Effector memory CD4-positive, alpha-beta T cell (primary cell): ENCODE measurements around the gene FNTB.

ENCODE experiments used
- DNase-seq, 3 donors: peaks; one replicate each; pipeline ENCODE4 v3.0.0-alpha.2; 2020
- H3K27ac ChIP-seq: 2 replicates; pipeline ENCODE4 v1.7.0; 2013; ENCODE audit warnings: mild to moderate bottlenecking, low read length, moderate library complexity; ENCODE audit not compliant: insufficient read depth, poor library complexity, severe bottlenecking
- H3K27me3 ChIP-seq: replicated peaks from 2 replicates; pipeline ENCODE4 v1.7.0; 2013; ENCODE audit warnings: mild to moderate bottlenecking, low read length; ENCODE audit not compliant: insufficient read depth, control insufficient read depth, poor library complexity, severe bottlenecking
- H3K36me3 ChIP-seq: 2 replicates; pipeline ENCODE4 v1.7.0; 2013; ENCODE audit warnings: mild to moderate bottlenecking, low read length, moderate library complexity; ENCODE audit not compliant: control insufficient read depth, insufficient read depth
- H3K4me1 ChIP-seq: 2 replicates; pipeline ENCODE4 v1.7.0; 2013; ENCODE audit warnings: low read length, mild to moderate bottlenecking; ENCODE audit not compliant: control insufficient read depth, insufficient read depth, poor library complexity, severe bottlenecking
- H3K4me3 ChIP-seq: 2 replicates; pipeline ENCODE4 v1.7.0; 2013; ENCODE audit warnings: low read length, low read depth, mild to moderate bottlenecking; ENCODE audit not compliant: insufficient read depth, poor library complexity, severe bottlenecking
- H3K9me3 ChIP-seq: 2 replicates; pipeline ENCODE4 v1.7.0; 2013; ENCODE audit warnings: mild to moderate bottlenecking, low read length, moderate library complexity; ENCODE audit not compliant: control insufficient read depth

Gene FNTB

GRCh38 chr14:64966976-64967375 is 19.7 kb upstream of the FNTB start:
- H3K27me3 ChIP-seq: no peaks in the 10 kb centered on the region
- no peak overlapping the region for H3K4me3 ChIP-seq
- no peak overlapping the region for H3K27ac ChIP-seq
- no peak for DNase-seq
- H3K36me3 ChIP-seq: no peaks in the 10 kb centered on the region
- H3K4me1 ChIP-seq: peaks cover 7% of the 10 kb centered on the region
- no peaks in the 10 kb centered on the region for H3K9me3 ChIP-seq

DNA sequence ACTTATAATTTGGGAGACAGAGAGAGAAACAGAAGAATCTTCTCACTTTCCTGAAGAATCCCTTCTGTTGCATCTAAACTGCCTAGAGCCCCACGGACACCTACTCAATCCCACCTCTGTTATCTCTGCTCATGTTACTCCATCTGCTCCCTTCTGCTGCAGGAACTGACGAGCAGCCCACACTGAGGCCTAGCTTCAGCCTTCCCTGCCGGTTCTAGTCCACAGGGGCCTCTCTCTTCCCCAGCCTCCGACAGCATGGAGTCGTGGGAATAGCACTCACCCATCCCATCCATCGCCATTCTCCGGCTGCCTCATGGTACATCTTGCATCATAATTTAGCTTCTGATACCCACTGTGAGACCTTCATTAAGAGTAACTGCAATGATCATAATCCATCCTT is 18.5 kb upstream of the FNTB start:
- Histone ChIP-seq H3K36me3 (no peaks in the 10 kb centered on the region), H3K9me3 (no peaks in the 10 kb centered on the region), H3K27me3 (no peaks in the 10 kb centered on the region), H3K4me3 (no peak overlapping the region), H3K4me1 (peaks cover 11% of the 10 kb centered on the region), H3K27ac (no peak overlapping the region)
- no peak for DNase-seq

GRCh38 chr14:64968651-64969050 is 18.0 kb upstream of the FNTB start:
- no peak overlapping the region for H3K4me3 ChIP-seq
- no peaks in the 10 kb centered on the region for H3K36me3 ChIP-seq
- no peak overlapping the region for H3K27ac ChIP-seq
- no peaks in the 10 kb centered on the region for H3K9me3 ChIP-seq
- H3K27me3 ChIP-seq: no peaks in the 10 kb centered on the region
- DNase-seq: no peak
- H3K4me1 ChIP-seq: peaks cover 11% of the 10 kb centered on the region

DNA sequence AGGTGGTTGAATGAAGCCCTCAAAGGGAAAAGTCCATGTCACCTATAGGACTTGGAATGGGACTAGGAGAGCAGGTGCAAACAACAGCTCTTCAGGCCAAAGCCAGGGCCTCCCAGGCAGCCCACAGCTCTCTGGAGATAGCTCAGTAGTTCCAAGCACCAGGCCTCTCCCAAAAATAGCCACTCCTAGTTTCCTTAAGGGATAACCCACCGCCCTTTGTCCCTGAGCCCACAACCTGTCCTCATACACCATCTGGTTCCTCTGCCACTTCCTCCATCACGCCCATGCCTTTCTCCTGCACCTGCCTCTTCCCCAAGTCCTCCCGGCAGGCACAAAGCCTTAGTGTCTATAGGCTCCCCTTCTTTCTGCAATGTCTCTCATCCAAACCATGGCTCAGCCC is 16.7 kb upstream of the FNTB start:
- Histone ChIP-seq H3K27ac (no peak overlapping the region), H3K4me3 (no peak overlapping the region), H3K9me3 (no peaks in the 10 kb centered on the region), H3K4me1 (peaks cover 11% of the 10 kb centered on the region), H3K36me3 (no peaks in the 10 kb centered on the region), H3K27me3 (no peaks in the 10 kb centered on the region)
- no peak for DNase-seq

DNA sequence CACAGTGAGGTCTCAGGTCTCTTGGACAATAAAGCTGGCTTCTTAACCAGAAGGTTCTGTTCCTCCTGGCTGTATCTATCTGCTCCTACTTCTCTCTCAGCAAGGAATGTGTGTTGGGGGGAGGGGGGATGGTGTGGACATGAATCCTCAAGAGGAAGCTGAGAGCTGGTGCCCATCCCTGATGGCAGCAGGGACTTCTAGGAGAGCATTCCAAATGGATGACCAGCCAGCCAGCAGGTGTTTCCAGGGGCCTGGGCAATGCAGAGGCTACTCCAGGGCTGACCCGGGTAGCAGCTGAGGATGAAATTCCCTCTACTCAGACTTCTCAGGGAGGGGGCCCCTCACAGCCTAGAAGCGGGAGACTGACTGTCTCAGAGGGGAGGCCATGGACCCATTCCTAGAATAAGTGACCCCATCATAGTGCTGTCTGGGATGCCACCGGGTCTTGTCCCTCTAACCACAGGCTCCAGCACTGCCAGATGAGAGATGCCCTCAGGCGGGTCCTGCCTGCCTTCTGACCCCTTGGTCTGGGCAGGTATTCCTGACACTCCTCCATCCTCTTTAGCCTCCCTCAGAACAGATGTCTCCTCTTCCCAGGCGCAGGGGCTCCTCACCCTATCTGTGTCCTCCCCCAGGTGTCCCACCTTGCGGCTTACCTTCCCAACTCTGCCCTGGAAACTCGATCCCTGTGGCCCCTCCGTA is 15.8 kb upstream of the FNTB start:
- H3K27me3 ChIP-seq: no peaks in the 10 kb centered on the region
- peak overlapping the region; percentile 68 for H3K4me3 ChIP-seq
- no peaks in the 10 kb centered on the region for H3K36me3 ChIP-seq
- H3K4me1 ChIP-seq: peaks cover 11% of the 10 kb centered on the region
- no peak for DNase-seq
- H3K27ac ChIP-seq: no peak overlapping the region
- H3K9me3 ChIP-seq: no peaks in the 10 kb centered on the region

DNA sequence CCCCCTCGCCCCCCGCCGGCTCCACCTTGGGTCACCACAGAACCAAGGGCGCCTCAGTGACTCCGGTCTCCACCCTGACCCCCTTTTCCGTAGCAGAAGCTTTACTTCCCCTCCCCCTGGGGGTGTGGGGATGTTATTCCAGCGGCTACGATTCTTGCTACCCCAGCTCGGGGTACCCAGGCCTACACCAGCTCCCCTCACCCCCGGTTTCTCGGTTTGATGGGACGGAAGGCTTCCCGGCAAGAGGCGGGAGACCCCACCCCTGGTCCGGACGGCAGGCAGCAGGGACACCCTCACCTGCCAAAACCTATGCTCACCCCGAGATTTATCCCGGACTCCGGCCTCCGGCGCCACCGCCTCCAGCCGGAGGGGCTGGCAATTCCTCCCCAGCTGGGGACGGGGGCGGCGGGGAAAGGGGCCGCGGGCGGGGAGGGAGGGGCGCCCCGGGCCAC is 15.2 kb upstream of the FNTB start:
- Histone ChIP-seq H3K4me1 (peaks cover 11% of the 10 kb centered on the region), H3K9me3 (no peaks in the 10 kb centered on the region), H3K27ac (no peak overlapping the region), H3K36me3 (no peaks in the 10 kb centered on the region), H3K4me3 (peak overlapping the region; percentile 68), H3K27me3 (no peaks in the 10 kb centered on the region)
- no peak for DNase-seq

DNA sequence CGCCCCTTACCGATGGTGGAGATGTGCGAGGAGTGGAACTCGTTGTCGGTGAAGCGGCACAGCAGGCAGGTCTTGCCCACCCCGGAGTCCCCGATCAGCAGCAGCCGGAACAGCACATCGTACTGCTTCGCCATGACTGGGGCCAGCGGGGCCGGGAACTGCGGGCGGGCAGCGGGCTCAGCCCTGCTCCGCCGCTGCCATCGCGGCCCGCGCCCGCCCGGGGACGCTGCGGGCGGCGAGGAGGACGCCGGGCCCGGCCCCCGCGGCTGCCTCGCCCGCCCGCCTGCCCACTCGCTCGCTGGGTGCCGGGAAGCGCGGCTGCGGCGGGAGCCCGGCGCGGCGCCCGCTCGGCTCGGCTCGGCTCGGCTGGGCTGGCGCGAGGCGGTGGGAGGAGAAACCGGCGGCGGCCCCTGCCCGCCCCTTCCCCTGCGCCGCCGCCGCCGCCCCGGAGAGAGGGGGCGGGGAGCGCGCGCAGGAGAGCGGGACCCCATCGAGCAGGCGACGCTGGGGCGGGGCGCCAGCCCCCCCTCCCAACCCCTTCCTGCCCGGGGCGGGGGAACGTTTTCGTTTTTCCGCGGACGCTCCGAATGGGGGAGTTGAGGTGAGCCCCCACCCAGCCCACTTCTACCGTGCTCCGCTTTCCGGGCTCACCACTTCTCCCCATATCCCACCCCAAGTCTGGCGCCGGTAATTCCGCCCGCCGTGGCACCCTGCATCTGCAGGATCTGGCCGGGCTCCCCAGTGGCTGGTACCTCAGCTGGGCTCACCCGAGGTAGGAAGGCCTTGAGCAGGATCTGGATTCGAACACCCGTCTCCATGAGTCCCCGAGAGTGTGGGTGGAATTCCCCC is 14.5 kb upstream of the FNTB start, which contains the start of gene RAB15:
Gene RAB15 (minus strand): TSS at position 394 of the 849 bp plus-strand sequence. CDS start 260 bp downstream, at position 134.
- H3K4me1 ChIP-seq: peaks cover 11% of the 10 kb centered on the region
- peak; percentile 12 to 24 (median 23) for DNase-seq
- peak within 1 kb of the TSS; percentile 68 for H3K4me3 ChIP-seq
- no peaks in the 10 kb centered on the region for H3K27me3 ChIP-seq
- H3K27ac ChIP-seq: no peak within 1 kb of the TSS
- no peaks in the 10 kb centered on the region for H3K36me3 ChIP-seq
- H3K9me3 ChIP-seq: no peaks in the 10 kb centered on the region

- Histone ChIP-seq H3K9me3 (no peaks in the 10 kb centered on the region), H3K36me3 (no peaks in the 10 kb centered on the region), H3K4me1 (peaks cover 11% of the 10 kb centered on the region), H3K27ac (no peak overlapping the region), H3K4me3 (no peak overlapping the region), H3K27me3 (no peaks in the 10 kb centered on the region)
- DNase-seq: no peak
These were observed 13.7 kb upstream of the FNTB start for GRCh38 chr14:64973026-64973442.

DNA sequence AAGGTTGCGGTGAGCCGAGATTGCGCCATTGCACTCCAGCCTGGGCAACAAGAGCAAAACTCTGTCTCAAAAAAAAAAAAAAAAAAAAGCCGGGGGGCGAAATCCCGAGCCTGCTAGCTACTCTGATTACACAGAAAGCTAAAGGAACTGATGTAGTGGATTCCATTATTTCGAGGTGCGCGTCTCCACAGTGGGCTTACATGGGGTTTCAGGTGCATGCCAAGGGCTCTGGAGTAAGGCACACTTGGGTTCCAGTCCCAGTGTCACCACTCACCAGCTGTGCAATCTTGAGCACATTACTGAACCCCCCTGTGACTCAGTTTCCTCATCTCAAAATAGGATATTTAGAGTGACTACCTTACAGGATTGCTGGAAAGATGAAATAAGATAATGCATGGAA is 12.9 kb upstream of the FNTB start:
- Histone ChIP-seq H3K36me3 (no peaks in the 10 kb centered on the region), H3K9me3 (no peaks in the 10 kb centered on the region), H3K27ac (no peak overlapping the region), H3K4me1 (peaks cover 11% of the 10 kb centered on the region), H3K4me3 (no peak overlapping the region), H3K27me3 (no peaks in the 10 kb centered on the region)
- no peak for DNase-seq

- no peaks in the 10 kb centered on the region for H3K27me3 ChIP-seq
- H3K27ac ChIP-seq: no peak overlapping the region
These were observed 12.1 kb upstream of the FNTB start for GRCh38 chr14:64974563-64974962.

More at GRCh38 chr14:64974563-64974962, 12.1 kb upstream of the FNTB start:
- DNase-seq: no peak
- Histone ChIP-seq H3K4me1 (peaks cover 11% of the 10 kb centered on the region), H3K4me3 (no peak overlapping the region), H3K36me3 (no peaks in the 10 kb centered on the region), H3K9me3 (no peaks in the 10 kb centered on the region)
